Stimulated activated CD4-positive, alpha-beta T cell treated with anti-CD3 and anti-CD28 coated beads, Interleukin-15, amount 100 ng/mL, for 48 hours (primary cell): ENCODE results near the gene ARAP1.

ENCODE experiments used
- DNase-seq, 2 donors: peaks; one replicate each; pipeline ENCODE4 v3.0.0-alpha.2; 2020; ENCODE audit warnings: low read depth in 2 of 2

ARAP1 gene

DNA sequence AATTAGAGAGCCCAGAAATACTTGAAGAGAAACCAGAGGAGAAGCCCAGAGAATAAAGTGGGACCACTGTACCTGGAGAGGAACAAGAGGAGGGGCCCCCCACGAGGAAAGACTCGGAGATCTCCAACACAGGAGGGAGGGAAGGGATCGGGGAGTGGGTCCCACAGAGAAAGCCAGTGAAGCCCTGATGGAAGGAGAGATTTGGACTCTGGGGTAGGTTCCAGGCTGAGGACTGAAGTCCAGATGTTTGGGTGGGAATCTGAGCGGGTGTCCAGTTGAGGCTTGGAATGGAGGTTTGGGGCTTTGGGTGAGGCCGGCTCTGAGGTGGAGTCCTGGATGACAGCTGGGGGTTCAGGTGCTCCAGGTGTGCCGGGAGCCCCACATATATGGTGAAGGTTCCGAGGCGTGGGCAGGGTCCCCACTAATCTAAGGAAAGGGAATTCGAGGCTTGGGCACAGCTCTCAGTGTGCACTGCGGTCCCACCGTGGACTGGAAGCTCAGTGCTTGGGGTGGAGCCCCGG, 110.6 kb downstream of the ARAP1 start:
- no peak for DNase-seq

GRCh38 chr11:72639502-72640375, 112.5 kb downstream of the ARAP1 start:
- DNase-seq, result no peak

GRCh38 chr11:72637926-72638325, 114.3 kb downstream of the ARAP1 start:
- no peak for DNase-seq

DNA sequence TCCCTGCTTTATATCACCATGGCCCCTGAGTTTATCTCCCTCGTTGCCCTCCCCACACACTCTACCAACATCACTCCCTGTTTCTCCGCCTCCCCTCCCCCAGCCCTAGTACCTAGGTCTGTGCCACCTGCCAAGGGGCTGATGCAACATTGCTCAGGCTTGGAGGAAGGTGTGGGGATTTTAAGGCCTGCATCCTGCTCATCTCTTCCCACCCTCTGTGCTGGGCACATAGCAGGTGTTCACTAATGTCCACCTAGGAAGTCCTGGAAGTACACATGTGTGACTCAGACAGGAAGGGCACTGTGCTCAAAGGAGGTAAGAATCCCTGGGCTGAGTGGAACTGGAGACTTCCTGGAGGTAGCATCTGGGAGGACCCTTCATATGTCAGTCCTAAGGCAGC, 115.0 kb downstream of the ARAP1 start:
- no peak for DNase-seq

DNA sequence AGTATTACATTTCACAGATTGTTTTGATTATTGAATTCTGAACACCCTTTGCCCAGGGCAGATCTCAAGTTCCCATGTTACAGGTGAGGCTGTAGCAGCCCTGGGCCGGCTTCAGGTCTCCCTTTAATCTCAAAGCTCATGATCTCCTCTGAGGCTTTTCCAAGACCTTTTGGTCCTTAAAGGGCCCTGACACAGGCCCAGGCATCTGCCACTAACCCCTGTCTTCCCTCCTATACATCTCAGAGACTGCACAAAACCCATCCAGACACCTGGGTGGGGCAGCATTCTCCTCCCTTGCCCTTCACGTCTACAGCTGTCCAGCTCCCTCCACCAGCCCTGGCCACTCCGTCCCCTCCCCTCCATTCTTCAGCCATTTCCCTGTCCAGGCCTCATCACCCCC, 115.8 kb downstream of the ARAP1 start:
- no peak for DNase-seq

DNA sequence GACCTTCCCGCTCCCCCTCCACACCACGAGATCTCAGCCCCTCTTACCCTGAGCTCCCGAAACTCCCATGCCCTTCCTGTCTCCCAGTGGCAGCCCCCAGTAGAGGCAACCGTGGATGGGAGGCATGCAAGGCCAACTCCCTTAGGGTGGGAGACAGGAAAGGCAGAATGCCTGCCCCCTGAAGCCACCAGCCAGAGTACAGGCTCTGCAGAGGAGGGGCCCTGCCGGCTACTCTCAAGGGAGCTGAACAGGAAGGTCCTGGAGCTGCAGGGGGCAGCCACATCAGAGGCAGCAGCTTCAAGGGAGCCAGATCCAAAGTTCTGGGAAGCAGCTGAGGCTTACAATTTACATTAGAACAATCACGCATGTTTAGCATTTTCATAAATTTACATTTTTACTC, 116.3 kb downstream of the ARAP1 start:
- no peak for DNase-seq

- no peak for DNase-seq
Observed at GRCh38 chr11:72635309-72635915, 116.8 kb downstream of the ARAP1 start.
